AML-193 (cell line): Measurements from ENCODE around the gene PARP3.
"Not testable (repeated sequence)": the region's sequence is repeated elsewhere in the genome, so short reads cannot be mapped to it uniquely, and the experiment has no call there.

ENCODE experiments used
- DNase-seq, 2 experiments: peaks; one replicate each; lab custom pipeline; 2025; lab: John Stamatoyannopoulos, UW

PARP3 gene

GRCh38 chr3:51985063-51985462, 42.9 kb downstream of the PARP3 start:
- DNase-seq = no peak

GRCh38 chr3:51986010-51986947, 44.1 kb downstream of the PARP3 start:
- no peak for DNase-seq

- DNase-seq = no peak
Observed at GRCh38 chr3:51987568-51987967, 45.4 kb downstream of the PARP3 start.

GRCh38 chr3:51988286-51989146, 46.4 kb downstream of the PARP3 start:
- DNase-seq = no peak

GRCh38 chr3:51990501-51990971, 48.4 kb downstream of the PARP3 start:
- DNase-seq = not testable (repeated sequence)

GRCh38 chr3:51992017-51992682, 50.0 kb downstream of the PARP3 start:
- DNase-seq = no peak

- DNase-seq = not testable (repeated sequence)
Observed at GRCh38 chr3:51993657-51994056, 51.5 kb downstream of the PARP3 start.

- no peak for DNase-seq
Observed at GRCh38 chr3:51994530-51994929, 52.4 kb downstream of the PARP3 start.

- DNase-seq = peak; percentile 98 to 99
Observed at GRCh38 chr3:51995346-51996163, 53.4 kb downstream of the PARP3 start, which contains the start of gene RPL29. TSS of gene RPL29 (minus strand) at chr3:51995895. CDS start at chr3:51995461, 434 bp downstream.

GRCh38 chr3:51997172-51997571, 55.0 kb downstream of the PARP3 start:
- DNase-seq = no peak

- no peak for DNase-seq
Observed at GRCh38 chr3:51997935-51998596, 55.9 kb downstream of the PARP3 start.
